CD4-positive, alpha-beta T cell treated with Interleukin-6 at 100 ng/mL for 8 hours (primary cell): ENCODE results near the gene RHOC.

Source experiments
- DNase-seq: peaks from one replicate; pipeline ENCODE4 v3.0.0-alpha.2; 2020; ENCODE audit warnings: mixed read lengths, low spot score

The RHOC gene

GRCh38 chr1:112702067-112702395 lies 4.9 kb downstream of the RHOC start:
- DNase-seq: no peak

DNA sequence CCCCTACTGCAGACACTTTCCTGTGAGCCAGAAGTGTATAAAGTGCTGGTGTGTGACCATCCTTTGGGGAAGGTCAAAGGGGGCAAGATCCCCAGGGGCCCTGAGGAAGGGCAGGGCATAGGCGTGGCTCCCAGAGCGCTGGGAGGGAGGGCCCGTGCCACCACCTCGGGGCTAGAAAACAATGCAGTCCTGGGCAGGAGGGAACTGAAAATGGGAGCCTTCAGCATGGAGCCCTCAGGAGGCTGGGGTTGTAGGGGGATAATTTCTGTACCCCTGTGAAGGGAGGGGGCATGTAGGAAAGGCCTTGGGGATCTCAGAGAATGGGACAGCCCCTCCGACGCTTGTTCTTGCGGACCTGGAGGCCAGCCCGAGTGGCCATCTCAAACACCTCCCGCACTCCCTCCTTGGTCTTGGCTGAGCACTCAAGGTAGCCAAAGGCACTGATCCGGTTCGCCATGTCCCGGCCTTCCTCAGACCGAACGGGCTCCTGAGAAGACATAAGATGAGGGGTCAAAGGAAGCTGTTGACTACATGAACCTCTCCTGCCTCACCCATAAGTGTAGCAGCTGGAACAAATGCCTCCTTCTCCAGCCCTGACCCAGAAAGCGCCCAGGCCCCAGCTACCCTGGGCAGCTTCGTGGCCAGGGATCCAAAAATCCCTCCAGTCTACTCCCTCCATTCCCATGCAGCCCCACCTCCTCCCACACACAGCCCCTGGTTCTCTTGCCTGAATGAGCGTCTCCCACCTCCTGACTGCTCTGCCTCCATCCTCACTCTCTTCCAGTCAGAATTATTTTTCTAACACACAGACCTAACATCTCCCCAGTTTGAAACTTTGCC lies 5.5 kb downstream of the RHOC start:
- no peak for DNase-seq

DNA sequence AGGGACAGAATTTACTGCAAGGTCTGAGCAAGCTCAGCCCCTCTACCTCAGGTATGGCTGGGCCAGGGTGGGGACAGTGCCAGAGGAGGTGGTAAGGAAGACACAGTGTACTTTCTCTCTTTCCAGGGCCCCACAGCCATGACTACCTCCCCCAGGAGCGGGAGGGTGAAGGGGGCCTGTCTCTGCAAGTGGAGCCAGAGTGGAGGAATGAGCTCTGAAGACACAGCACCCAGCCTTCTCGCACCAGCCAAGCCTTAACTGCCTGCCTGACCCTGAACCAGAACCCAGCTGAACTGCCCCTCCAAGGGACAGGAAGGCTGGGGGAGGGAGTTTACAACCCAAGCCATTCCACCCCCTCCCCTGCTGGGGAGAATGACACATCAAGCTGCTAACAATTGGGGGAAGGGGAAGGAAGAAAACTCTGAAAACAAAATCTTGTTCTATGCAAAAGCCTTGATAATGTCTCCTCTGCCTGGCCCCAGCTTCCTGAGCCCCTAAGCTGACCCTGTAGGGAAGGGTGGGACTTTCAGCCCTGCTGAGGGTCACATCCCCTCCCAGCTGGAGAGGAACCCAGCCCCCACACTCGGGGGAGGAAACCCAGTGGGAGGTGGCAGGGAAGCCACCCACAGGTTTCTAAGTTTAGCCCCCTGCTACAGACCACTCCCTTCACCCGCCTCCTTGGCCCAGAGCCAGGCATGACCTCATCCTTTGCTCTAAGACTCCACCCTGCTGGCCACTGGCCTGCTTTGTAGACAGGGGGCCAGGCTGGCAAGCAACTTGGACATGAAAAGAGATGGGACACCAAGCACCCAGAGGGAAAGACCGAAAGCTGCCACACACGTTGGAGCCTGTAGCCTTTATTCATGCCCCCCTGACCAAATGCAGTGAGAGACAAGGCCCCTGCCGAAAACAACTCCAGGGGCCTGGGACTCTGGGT lies 6.4 kb downstream of the RHOC start:
- DNase-seq: peak; percentile 49

GRCh38 chr1:112699425-112700144 lies 7.3 kb downstream of the RHOC start:
- DNase-seq: no peak

DNA sequence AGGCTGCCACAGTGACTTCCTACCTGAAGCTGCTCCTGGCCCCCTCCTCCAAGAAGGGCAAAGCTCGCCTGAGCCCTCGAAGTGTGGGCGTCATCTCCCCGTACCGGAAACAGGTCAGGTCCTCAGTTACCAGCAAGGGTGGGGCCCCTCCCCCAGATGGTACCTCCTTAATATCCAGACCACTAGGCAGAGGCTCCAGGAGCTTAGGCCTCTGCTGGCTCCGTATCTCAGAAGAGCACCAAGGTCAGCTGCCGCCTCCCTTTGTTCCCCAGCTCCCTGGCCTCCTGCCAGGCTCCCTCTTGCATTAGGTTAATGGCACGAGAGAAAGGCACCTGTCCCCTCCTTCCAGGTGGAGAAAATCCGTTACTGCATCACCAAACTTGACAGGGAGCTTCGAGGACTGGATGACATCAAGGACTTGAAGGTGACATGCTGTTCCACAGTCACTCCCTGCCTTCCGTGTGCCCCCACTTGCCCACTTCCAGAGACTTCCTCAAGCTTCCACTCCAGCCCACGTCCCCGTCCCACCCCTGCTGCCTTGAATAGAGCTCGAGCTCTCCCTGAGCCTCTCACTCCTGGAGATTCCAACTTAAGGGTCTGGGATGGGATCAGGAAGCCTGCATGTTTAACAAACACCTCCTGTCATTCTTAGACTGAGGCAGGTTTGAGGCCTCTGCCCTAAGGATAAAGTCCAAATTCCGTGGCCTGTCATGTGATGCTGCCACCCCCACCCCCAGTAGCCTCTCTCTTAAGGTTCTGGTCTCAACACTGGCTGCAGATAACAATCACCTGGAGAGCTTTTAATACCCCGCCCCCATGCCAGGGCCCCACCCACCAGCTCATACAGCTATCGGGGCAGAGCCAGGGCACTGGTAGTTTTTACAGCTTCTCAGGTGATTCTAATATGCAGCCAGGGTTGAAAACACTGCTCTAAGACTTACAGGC lies 8.3 kb downstream of the RHOC start:
- no peak for DNase-seq

GRCh38 chr1:112697781-112698201 lies 9.1 kb downstream of the RHOC start:
- DNase-seq: no peak

- no peak for DNase-seq
Observed at GRCh38 chr1:112696578-112697314, 10.2 kb downstream of the RHOC start.

DNA sequence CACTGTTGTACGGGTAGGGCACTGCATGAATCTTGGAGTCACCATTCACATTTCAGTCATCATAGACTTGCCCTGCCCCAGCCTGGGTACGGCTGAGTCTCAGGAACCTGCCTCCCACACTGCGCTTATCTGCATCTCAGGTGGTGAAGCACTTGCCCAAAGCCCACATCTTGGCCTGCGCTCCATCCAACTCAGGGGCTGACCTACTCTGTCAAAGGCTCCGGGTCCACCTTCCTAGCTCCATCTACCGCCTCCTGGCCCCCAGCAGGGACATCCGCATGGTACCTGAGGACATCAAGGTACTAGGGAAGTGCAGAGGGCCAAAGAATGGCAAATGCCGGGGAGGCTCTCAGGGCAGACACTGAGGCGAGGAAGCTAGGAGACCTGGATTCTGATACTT lies 11.7 kb downstream of the RHOC start:
- DNase-seq: no peak

GRCh38 chr1:112694363-112694929 lies 12.5 kb downstream of the RHOC start:
- DNase-seq: no peak

DNA sequence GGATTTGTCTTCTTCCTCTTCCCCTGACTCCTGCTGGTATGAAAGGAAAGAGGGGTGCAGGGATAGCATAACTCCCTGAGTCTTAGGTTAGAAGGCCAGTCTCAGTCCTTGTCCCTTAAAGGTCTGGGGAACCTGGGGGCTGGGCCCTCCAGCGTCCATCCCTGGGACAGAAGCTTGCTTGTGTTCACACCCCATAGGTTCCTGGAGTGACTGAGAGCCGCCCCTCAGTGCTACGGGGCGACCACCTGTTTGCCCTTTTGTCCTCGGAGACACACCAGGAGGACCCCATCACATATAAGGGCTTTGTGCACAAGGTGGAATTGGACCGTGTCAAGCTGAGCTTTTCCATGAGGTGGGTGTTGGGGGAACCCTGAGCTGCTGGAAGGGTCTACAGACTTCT lies 13.1 kb downstream of the RHOC start:
- DNase-seq: no peak

- DNase-seq: no peak
Observed at GRCh38 chr1:112692681-112693080, 14.2 kb downstream of the RHOC start.

GRCh38 chr1:112689842-112690237 lies 17.1 kb downstream of the RHOC start:
- no peak for DNase-seq

- no peak for DNase-seq
Observed at GRCh38 chr1:112689196-112689841, 17.6 kb downstream of the RHOC start.

- no peak for DNase-seq
Observed at GRCh38 chr1:112688781-112689193, 18.1 kb downstream of the RHOC start.

DNA sequence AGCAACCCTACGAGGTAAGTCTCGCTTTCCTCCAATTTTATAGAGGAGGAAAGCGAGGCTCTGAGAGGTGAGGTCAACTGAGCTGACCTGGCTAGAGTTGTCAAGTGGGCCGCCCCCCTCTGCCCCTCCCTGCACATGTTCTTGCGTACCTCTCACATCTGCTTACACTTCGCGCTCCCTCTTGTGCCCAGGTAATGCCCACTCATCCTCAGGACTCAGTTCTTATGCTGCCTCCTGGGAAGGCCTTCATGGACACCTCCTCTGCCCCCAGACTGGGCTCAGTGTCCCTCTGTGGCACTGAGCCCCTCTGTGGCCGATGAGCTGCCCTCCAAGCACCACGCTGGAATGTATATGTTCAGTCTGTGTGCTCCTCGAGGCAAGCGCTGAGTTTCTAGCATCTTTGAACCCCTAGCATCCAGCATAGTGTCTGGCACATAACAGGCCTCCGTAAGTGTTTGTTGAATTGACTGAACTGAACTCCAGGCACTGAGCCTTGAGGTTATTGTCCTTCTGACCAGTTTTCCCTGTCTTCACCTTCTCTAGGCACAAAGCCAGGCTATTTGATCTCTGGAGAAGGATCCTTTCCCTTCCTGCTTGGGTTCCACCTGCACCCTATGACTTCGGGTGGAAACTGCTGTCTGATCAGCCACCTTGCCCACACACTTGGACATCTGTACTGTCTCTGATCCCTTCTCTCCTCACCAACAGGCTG lies 19.0 kb downstream of the RHOC start:
- no peak for DNase-seq

- no peak for DNase-seq
Observed at GRCh38 chr1:112687361-112687760, 19.6 kb downstream of the RHOC start.

GRCh38 chr1:112686835-112687234 lies 20.1 kb downstream of the RHOC start:
- DNase-seq: no peak

GRCh38 chr1:112686417-112686816 lies 20.5 kb downstream of the RHOC start:
- no peak for DNase-seq

DNA sequence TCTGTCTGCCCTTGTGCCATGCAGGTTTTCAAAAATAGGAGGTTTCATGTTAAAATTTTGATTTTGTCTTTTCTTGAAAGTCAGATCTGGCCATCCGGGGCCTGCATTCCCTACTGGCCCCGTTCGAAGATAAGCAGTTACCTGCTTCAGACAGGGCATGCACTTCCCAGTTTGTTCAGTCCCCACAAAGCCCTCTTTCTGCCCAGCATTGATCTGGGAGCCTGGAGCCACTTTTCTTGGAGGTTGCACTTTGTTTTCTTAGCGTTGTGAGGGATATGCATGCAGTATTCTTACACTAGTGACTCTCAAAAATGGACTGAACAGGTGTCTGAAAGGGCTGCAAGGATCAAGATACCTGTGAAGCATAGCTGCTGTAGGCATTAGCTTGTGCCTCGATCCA lies 21.0 kb downstream of the RHOC start:
- no peak for DNase-seq
